Measurements from ENCODE around the gene GUCY1A2.
"Not testable (repeated sequence)": the region's sequence is repeated elsewhere in the genome, so short reads cannot be mapped to it uniquely, and the experiment has no call there.

Gene GUCY1A2

GRCh38 chr11:107018219-107018901 lies at the start of gene GUCY1A2:
Gene GUCY1A2 (minus strand): TSS chr11:107018476. CDS start chr11:107018055, 421 bp downstream.
- H3K4me3 ChIP-seq (replicated peaks; ENCODE audit: low read depth, low read length), result peak within 1 kb of the TSS; percentile 38
- peak; percentile 13 for DNase-seq (ENCODE audit: extremely low read depth, insufficient read length)

GRCh38 chr11:107054391-107054790 lies 36.1 kb upstream of the GUCY1A2 start:
- Histone ChIP-seq H3K4me3 (replicated peaks; ENCODE audit: low read depth, low read length) (no peak overlapping the region), H3K36me3 (ENCODE audit: control insufficient read depth, insufficient read depth, low read length) (no peaks in the 10 kb centered on the region), H3K27me3 (replicated peaks; ENCODE audit: control insufficient read depth, insufficient read depth, low read length) (no peaks in the 10 kb centered on the region)
- no peak for DNase-seq (ENCODE audit: extremely low read depth, insufficient read length)
- TF ChIP-seq CTCF (IDR thresholded peaks at IDR 0.05; ENCODE audit: insufficient read depth, low read length, poor library complexity, severe bottlenecking), result no peak

More at GRCh38 chr11:107018219-107018901, at the start of gene GUCY1A2:
- no peaks in the 10 kb centered on the region for H3K36me3 ChIP-seq (ENCODE audit: control insufficient read depth, insufficient read depth, low read length)
- TF ChIP-seq CTCF (IDR thresholded peaks at IDR 0.05; ENCODE audit: insufficient read depth, low read length, poor library complexity, severe bottlenecking), result no peak
- H3K27me3 ChIP-seq (replicated peaks; ENCODE audit: control insufficient read depth, insufficient read depth, low read length), result peaks cover 3% of the 10 kb centered on the region

- not testable (repeated sequence) for H3K36me3 ChIP-seq (ENCODE audit: control insufficient read depth, insufficient read depth, low read length); DNase-seq (ENCODE audit: extremely low read depth, insufficient read length); H3K4me3 ChIP-seq (replicated peaks; ENCODE audit: low read depth, low read length)
Observed at GRCh38 chr11:107051332-107051731, 33.1 kb upstream of the GUCY1A2 start.

GRCh38 chr11:107050899-107051298 lies 32.6 kb upstream of the GUCY1A2 start:
- not testable (repeated sequence) for H3K27me3 ChIP-seq (replicated peaks; ENCODE audit: control insufficient read depth, insufficient read depth, low read length); H3K4me3 ChIP-seq (replicated peaks; ENCODE audit: low read depth, low read length); H3K36me3 ChIP-seq (ENCODE audit: control insufficient read depth, insufficient read depth, low read length); DNase-seq (ENCODE audit: extremely low read depth, insufficient read length)

More at GRCh38 chr11:107051332-107051731, 33.1 kb upstream of the GUCY1A2 start:
- H3K27me3 ChIP-seq (replicated peaks; ENCODE audit: control insufficient read depth, insufficient read depth, low read length), result not testable (repeated sequence)

- TF ChIP-seq CTCF (IDR thresholded peaks at IDR 0.05; ENCODE audit: insufficient read depth, low read length, poor library complexity, severe bottlenecking), result no peak
- Histone ChIP-seq H3K36me3 (ENCODE audit: control insufficient read depth, insufficient read depth, low read length) (no peaks in the 10 kb centered on the region), H3K4me3 (replicated peaks; ENCODE audit: low read depth, low read length) (no peak overlapping the region), H3K27me3 (replicated peaks; ENCODE audit: control insufficient read depth, insufficient read depth, low read length) (no peaks in the 10 kb centered on the region)
- DNase-seq (ENCODE audit: extremely low read depth, insufficient read length), result no peak
Observed at GRCh38 chr11:107050121-107050520, 31.8 kb upstream of the GUCY1A2 start.

- TF ChIP-seq CTCF (IDR thresholded peaks at IDR 0.05; ENCODE audit: insufficient read depth, low read length, poor library complexity, severe bottlenecking), result no peak
- no peaks in the 10 kb centered on the region for H3K27me3 ChIP-seq (replicated peaks; ENCODE audit: control insufficient read depth, insufficient read depth, low read length)
- DNase-seq (ENCODE audit: extremely low read depth, insufficient read length), result no peak
Observed at GRCh38 chr11:107044503-107044902, 26.2 kb upstream of the GUCY1A2 start.

More at GRCh38 chr11:107044503-107044902, 26.2 kb upstream of the GUCY1A2 start:
- H3K4me3 ChIP-seq (replicated peaks; ENCODE audit: low read depth, low read length), result no peak overlapping the region
- no peaks in the 10 kb centered on the region for H3K36me3 ChIP-seq (ENCODE audit: control insufficient read depth, insufficient read depth, low read length)
